Measurements from ENCODE around the gene PM20D1. TPM values are rescaled to one million over a fixed set of nuclear protein-coding genes. Genes with fewer than 3 reads are reported as not detected.
"Not testable (repeated sequence)": the region's sequence is repeated elsewhere in the genome, so short reads cannot be mapped to it uniquely, and the experiment has no call there.

The PM20D1 gene, protein sequence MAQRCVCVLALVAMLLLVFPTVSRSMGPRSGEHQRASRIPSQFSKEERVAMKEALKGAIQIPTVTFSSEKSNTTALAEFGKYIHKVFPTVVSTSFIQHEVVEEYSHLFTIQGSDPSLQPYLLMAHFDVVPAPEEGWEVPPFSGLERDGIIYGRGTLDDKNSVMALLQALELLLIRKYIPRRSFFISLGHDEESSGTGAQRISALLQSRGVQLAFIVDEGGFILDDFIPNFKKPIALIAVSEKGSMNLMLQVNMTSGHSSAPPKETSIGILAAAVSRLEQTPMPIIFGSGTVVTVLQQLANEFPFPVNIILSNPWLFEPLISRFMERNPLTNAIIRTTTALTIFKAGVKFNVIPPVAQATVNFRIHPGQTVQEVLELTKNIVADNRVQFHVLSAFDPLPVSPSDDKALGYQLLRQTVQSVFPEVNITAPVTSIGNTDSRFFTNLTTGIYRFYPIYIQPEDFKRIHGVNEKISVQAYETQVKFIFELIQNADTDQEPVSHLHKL
- total RNA-seq (not detected in 2 replicates), polyA plus RNA-seq (0.07 and 0.08 TPM in 2 replicates)

GRCh38 chr1:205849619-205850355 lies at the start of gene PM20D1:
PM20D1 (minus strand) TSS chr1:205850132; CDS start chr1:205850072, 60 bp downstream.
- H4K20me1 ChIP-seq (ENCODE audit: insufficient read depth, poor library complexity, severe bottlenecking) = no peaks in the 10 kb centered on the region
- no peak within 1 kb of the TSS for H2AFZ ChIP-seq
- 92% methylated on average over 29 of the region's 39 CpGs for WGBS (ENCODE audit: low lambda C conversion rate, missing lambda C conversion rate)
- H3K9me3 ChIP-seq (ENCODE audit: low read depth) = no peaks in the 10 kb centered on the region
- H3K27ac ChIP-seq = no peak within 1 kb of the TSS
- H3K4me1 ChIP-seq (ENCODE audit: insufficient read depth) = peaks cover 3% of the 10 kb centered on the region
- TF ChIP-seq EZH2phosphoT487 (IDR thresholded peaks at IDR 0.05; ENCODE audit: low read depth, severe bottlenecking, unreplicated experiment) (no peak), EZH2 (IDR thresholded peaks at IDR 0.05; ENCODE audit: borderline replicate concordance) (no peak), CTCF (IDR thresholded peaks at IDR 0.05; ENCODE audit: poor library complexity) (no peak)
- no peaks in the 10 kb centered on the region for H3K9me2 ChIP-seq (replicated peaks; ENCODE audit: insufficient read depth)
- H3K36me3 ChIP-seq (replicated peaks; ENCODE audit: insufficient read depth, low read depth) = no peaks in the 10 kb centered on the region
- H3K27me3 ChIP-seq = no peaks in the 10 kb centered on the region
- no peak within 1 kb of the TSS for H3K4me3 ChIP-seq
- H3K79me2 ChIP-seq = no peaks in the 10 kb centered on the region
- no peak for DNase-seq (ENCODE audit: low spot score)
- no peak within 1 kb of the TSS for H3K4me2 ChIP-seq

DNA sequence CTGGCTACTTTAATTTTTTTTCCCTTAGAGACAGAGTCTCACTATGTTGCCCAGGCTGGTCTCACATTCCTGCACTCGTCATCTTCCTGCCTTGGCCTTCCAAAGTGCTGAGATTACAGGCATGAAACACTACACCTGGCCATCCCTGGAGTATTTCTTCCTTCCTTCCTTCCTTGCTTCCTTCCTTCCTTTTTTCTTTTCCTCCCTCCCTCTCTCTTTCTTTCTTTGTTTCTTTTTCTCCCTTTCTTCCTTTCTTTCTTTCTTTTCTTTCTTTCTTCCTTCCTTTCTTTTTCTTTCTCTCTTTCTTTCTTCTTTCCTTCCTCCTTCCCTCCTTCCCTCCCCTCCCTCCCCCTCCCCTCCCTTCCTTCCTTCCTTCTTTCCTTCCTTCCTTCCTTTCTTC lies 46.4 kb upstream of the PM20D1 start:
- no peaks in the 10 kb centered on the region for H3K9me3 ChIP-seq (ENCODE audit: low read depth)
- no peak overlapping the region for H2AFZ ChIP-seq
- DNase-seq (ENCODE audit: low spot score) = no peak
- no peaks in the 10 kb centered on the region for H3K4me1 ChIP-seq (ENCODE audit: insufficient read depth)
- H3K79me2 ChIP-seq = no peaks in the 10 kb centered on the region
- 86% methylated on average over 1 of the region's 1 CpG for WGBS (ENCODE audit: low lambda C conversion rate, missing lambda C conversion rate)
- no peaks in the 10 kb centered on the region for H3K9me2 ChIP-seq (replicated peaks; ENCODE audit: insufficient read depth)
- no peak overlapping the region for H3K4me2 ChIP-seq
- TF ChIP-seq EZH2 (IDR thresholded peaks at IDR 0.05; ENCODE audit: borderline replicate concordance) (no peak), CTCF (IDR thresholded peaks at IDR 0.05; ENCODE audit: poor library complexity) (no peak), EZH2phosphoT487 (IDR thresholded peaks at IDR 0.05; ENCODE audit: low read depth, severe bottlenecking, unreplicated experiment) (no peak)
- no peaks in the 10 kb centered on the region for H3K36me3 ChIP-seq (replicated peaks; ENCODE audit: insufficient read depth, low read depth)
- no peak overlapping the region for H3K4me3 ChIP-seq
- H4K20me1 ChIP-seq (ENCODE audit: insufficient read depth, poor library complexity, severe bottlenecking) = no peaks in the 10 kb centered on the region
- H3K27me3 ChIP-seq = no peaks in the 10 kb centered on the region
- no peak overlapping the region for H3K27ac ChIP-seq

DNA sequence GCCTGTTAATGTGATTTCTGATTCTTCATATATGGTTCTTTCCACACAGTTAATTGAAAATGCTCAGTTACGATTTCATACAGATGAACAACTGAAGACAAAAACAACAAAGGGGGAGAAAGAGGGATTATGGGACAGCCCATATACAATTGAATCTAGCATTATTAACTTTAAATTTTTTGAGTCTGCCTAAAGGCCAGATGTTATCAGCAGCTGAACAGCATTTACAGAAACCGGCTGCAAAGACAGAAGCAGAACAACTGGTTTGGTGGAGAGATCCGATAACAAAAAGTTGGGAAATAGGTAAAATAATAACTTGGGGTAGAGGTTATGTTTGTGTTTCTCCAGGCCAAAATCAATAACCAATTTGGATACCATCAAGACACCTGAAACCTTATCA lies 44.2 kb upstream of the PM20D1 start:
- not testable (repeated sequence) for H3K4me2 ChIP-seq; H4K20me1 ChIP-seq (ENCODE audit: insufficient read depth, poor library complexity, severe bottlenecking); DNase-seq (ENCODE audit: low spot score); H3K9me3 ChIP-seq (ENCODE audit: low read depth); H3K4me3 ChIP-seq; H3K27ac ChIP-seq; H3K79me2 ChIP-seq; H3K4me1 ChIP-seq (ENCODE audit: insufficient read depth); H3K36me3 ChIP-seq (replicated peaks; ENCODE audit: insufficient read depth, low read depth); H2AFZ ChIP-seq; H3K9me2 ChIP-seq (replicated peaks; ENCODE audit: insufficient read depth); H3K27me3 ChIP-seq
- WGBS (ENCODE audit: low lambda C conversion rate, missing lambda C conversion rate) = 73% methylated on average over 3 of the region's 3 CpGs

DNA sequence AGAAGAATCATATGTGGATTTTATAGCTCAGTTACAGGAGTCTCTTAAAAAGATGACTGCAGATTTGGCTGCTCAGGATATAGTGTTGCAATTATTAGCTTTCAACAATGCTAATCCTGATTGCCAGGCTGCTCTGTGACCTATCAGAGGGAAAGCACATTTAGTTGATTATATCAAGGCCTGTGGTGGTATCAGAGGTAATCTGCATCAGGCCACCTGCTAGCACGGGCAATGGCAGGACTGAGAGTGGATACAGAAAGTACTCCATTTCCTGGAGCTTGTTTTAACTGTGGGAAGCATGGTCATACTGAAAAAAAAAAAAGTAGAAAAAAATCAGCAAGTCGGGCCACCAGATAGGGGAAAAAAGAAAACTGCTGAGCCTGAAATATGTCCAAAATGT lies 42.2 kb upstream of the PM20D1 start:
- H3K36me3 ChIP-seq (replicated peaks; ENCODE audit: insufficient read depth, low read depth); H4K20me1 ChIP-seq (ENCODE audit: insufficient read depth, poor library complexity, severe bottlenecking); H3K4me2 ChIP-seq; H3K4me3 ChIP-seq; H2AFZ ChIP-seq; H3K27ac ChIP-seq; H3K27me3 ChIP-seq; H3K79me2 ChIP-seq; H3K4me1 ChIP-seq (ENCODE audit: insufficient read depth); DNase-seq (ENCODE audit: low spot score); H3K9me2 ChIP-seq (replicated peaks; ENCODE audit: insufficient read depth); H3K9me3 ChIP-seq (ENCODE audit: low read depth): not testable (repeated sequence)
- WGBS (ENCODE audit: low lambda C conversion rate, missing lambda C conversion rate) = 66% methylated on average over 2 of the region's 2 CpGs

DNA sequence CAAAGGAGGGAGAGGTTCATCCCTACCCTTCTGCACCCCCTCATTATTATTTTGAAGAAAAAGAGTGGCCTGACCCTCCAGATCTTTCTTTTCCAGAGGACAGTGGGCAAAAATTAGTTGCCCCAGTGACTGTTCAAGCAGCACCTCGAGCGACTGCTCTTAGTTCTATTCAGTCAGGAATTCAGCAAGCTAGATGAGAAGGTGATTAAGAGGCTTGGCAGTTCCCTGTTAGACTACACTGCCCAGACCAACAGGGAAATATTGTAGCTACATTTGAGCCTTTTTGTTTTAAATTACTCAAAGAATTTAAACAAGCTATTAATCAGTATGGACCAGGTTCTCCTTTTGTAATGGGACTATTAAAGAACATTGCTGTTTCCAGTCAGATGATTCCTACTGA lies 41.5 kb upstream of the PM20D1 start:
- not testable (repeated sequence) for H4K20me1 ChIP-seq (ENCODE audit: insufficient read depth, poor library complexity, severe bottlenecking); H3K36me3 ChIP-seq (replicated peaks; ENCODE audit: insufficient read depth, low read depth); H3K27me3 ChIP-seq; H3K4me1 ChIP-seq (ENCODE audit: insufficient read depth); H3K9me3 ChIP-seq (ENCODE audit: low read depth); H3K27ac ChIP-seq; DNase-seq (ENCODE audit: low spot score); H3K4me2 ChIP-seq; H3K9me2 ChIP-seq (replicated peaks; ENCODE audit: insufficient read depth); H3K79me2 ChIP-seq; H3K4me3 ChIP-seq; H2AFZ ChIP-seq
- 69% methylated on average over 2 of the region's 2 CpGs for WGBS (ENCODE audit: low lambda C conversion rate, missing lambda C conversion rate)

- H3K4me1 ChIP-seq (ENCODE audit: insufficient read depth); H3K79me2 ChIP-seq; H3K27me3 ChIP-seq; H3K4me2 ChIP-seq; H4K20me1 ChIP-seq (ENCODE audit: insufficient read depth, poor library complexity, severe bottlenecking); H3K9me3 ChIP-seq (ENCODE audit: low read depth); H3K9me2 ChIP-seq (replicated peaks; ENCODE audit: insufficient read depth); H2AFZ ChIP-seq; H3K27ac ChIP-seq; DNase-seq (ENCODE audit: low spot score); H3K36me3 ChIP-seq (replicated peaks; ENCODE audit: insufficient read depth, low read depth); H3K4me3 ChIP-seq: not testable (repeated sequence)
- 86% methylated on average over 3 of the region's 3 CpGs for WGBS (ENCODE audit: low lambda C conversion rate, missing lambda C conversion rate)
These were observed 40.7 kb upstream of the PM20D1 start for GRCh38 chr1:205890631-205891030.
